CD4-positive, alpha-beta T cell treated with Interleukin-17A for 1 hour (primary cell): ENCODE measurements around the gene ESRRG.

Experiments
- DNase-seq: peaks from one replicate; pipeline ENCODE4 v3.0.0-alpha.2; 2020

The ESRRG gene

DNA sequence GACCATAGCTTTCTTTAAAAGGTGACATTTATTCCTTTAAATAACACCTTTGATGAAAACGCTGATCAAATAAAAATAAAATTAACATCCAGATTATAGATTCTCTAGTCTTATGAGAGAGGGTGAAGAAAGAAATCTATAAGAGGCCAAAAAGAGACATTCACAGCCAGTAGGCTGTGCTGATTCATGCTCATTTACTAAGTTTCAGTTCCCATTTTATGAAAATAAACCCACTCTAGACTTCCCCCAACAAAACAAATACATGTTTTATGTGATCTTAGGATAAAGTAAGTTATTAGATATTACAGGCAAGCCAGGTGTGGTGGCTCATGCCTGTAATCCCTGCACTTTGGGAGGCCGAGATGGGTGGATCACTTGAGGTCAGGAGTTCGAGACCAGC is 21.1 kb downstream of the ESRRG start:
- DNase-seq: no peak

- no peak for DNase-seq
Measured at GRCh38 chr1:216700779-216701178, 22.4 kb downstream of the ESRRG start.

- no peak for DNase-seq
Measured at GRCh38 chr1:216691710-216692109, 31.5 kb downstream of the ESRRG start.

DNA sequence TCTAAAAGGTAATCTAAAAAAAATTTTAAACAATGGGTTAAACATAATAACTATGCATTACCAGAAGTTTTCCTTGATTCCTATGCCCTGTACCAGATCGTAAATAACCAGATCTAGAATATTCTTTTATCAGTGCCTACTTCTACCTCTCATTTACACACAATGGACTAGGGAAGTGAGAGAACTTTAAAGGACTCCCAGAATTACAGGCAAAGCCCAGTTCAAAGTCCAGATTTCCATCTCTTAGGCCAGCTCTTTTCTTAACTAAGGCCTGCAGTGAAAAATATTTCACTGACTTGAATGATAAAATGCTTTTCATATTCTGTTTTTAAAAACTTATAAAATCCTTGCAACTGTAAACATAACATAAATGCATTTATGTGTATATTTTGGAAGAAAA is 32.6 kb downstream of the ESRRG start:
- DNase-seq: no peak

DNA sequence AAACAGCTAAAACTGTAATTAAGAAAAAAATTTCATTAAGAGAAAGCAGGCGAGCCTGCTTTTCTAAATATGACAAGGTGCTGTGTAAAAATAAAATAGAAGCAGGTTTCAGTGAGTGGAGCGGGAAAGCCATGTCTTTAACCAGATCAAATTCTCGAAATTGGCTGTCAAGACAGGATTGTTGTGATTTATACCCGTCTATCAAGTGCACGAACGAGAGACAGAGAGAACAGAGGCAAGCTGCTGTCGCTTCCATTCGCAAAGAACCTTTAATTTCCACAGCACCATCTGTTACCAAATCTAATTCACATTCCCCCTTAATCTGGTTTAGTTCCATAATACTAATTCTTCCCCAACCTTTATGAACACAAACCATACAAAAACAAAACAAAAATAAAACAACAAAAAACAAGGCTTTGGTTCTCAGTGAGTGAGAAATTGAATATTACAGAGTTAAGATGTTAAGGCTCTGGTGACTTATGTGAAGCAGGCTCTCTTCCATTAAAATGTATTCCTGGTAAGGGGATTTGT is 35.0 kb downstream of the ESRRG start:
- DNase-seq: no peak

DNA sequence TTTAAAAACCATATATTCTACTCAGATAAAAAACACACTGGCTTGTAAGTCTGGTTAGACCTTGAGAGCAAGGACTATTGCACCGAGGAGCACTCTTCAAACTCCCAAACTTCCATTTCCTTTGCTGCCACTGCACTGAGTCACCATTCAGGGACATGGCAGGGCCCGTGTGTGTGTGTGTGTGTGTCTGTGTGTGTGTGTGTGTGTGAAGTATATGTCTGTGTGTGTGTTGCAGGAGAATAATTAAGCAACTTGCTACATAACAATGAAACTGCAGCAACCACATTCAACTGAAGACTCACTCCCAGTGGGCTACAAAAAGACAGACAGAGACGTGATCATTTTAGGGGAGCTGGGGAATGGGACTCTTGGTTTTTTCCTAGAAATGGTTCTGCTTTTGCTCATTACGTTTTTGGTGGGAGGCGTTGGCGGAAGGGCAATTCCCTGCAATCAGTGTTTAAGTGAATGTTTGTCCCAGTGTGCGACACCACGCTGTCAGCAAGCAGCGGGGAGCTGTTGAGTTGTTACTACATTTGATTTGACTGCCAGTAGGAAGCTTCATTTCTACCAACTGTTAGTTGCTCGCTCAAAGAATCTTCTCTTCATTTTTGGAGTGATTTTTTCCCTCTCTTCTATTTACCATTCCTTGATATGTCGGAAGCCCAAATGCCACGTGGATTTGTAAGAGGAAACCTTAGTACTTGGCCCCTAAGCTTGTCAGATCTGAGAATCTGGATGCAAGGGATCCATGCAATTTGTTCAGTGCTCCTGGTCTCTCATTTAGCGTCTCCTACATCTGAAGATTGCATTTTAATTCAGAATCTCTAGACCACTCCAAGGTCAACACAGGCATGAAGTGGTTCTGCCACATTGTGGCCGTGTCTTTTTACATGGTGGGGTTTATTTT is 36.1 kb downstream of the ESRRG start:
- no peak for DNase-seq

GRCh38 chr1:216682752-216683151 is 40.5 kb downstream of the ESRRG start:
- no peak for DNase-seq

DNA sequence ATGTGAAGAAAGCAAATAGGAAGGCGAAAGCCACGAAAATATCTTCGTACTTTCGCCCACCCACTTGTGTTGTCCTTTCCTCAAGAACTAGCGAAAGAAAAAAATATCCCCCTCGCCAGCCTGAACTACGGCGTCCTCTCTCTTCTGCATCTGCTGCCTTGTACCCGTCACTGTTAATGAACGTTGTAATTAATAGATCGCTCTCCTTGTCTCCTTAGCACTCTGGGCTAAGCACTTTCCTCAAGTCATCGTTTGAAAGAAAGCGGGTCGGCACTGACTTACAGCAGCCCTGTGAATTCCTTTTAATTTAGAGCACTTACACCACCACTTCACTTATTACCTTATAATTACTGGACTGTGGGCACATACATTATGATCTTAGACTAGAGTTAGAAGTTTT is 44.1 kb downstream of the ESRRG start:
- DNase-seq: no peak

DNA sequence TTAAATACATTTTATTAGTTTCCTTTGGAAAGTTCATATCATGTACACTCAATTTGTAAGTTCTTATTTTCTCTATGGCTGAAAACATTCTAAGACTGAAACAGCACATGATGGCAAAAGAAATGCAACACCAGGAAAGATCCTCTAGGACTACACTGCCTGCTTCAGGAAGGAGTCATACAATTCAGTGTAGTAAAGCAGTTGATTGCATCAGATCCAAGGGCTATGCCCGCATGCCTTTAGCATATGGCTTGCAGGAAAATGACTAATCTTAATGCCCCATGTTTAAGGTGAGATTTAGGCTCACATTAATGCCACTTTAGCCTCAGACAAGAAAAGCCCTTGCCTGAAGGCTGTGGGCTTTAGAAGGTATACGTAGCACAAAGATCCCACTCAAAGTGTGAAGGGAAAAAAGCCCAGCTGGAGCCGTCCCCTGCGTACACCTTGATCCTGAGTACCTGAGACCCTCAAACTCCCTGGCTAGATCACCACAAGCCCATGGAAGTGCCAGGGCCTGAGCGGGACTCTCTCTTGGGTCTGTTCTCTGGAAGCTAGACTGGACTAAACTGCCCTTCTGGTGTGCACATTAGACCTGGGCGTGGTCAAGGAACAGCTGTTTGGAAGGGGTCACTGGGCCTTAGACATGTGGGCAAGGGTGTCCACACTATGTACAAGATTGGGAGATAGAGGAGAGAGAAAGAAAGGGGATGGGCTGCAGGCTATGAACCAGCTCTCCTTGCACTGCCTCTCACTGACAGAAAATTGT is 52.9 kb downstream of the ESRRG start:
- no peak for DNase-seq

- DNase-seq: no peak
Measured at GRCh38 chr1:216666441-216666840, 56.8 kb downstream of the ESRRG start.

GRCh38 chr1:216665856-216666255 is 57.4 kb downstream of the ESRRG start:
- no peak for DNase-seq

- DNase-seq: no peak
Measured at GRCh38 chr1:216665406-216665805, 57.8 kb downstream of the ESRRG start.

DNA sequence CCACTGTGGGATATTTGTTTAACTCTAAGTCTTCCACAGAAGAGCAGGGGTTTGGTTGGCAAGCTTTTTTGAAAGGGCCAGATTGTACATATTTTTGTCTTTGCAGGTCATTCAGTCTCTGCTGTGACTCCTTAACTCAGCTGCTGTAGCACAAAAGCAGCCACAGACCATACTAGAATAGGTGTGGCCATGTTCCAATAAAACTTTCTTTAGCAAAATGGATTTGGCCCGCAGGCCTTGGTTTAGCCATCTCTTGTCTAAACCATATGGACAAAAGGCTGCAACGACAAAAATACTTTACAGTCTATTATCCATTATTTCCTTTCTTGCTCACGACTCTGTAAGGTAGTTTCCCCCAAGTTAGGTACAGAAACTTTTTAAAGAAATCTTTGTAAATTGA is 60.5 kb downstream of the ESRRG start:
- no peak for DNase-seq

DNA sequence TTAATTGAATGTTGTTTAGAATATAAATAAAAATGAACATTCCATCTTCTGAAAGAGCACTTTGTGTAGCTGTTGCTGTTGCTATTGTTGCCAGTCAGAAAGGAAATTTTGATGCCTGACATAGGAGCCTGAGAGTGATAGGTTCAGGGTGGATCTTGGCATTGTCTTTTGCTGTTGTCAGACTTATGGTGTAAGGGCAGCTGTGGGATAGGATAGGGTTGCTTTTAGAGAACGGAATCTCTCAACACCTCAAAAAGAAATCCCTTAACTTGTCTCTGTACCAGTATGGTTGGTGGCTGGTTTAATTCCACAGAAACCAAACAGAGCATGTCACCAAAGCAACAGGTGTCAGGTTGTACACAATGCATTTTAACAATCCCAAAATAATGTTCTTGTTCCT is 62.7 kb downstream of the ESRRG start:
- DNase-seq: no peak

DNA sequence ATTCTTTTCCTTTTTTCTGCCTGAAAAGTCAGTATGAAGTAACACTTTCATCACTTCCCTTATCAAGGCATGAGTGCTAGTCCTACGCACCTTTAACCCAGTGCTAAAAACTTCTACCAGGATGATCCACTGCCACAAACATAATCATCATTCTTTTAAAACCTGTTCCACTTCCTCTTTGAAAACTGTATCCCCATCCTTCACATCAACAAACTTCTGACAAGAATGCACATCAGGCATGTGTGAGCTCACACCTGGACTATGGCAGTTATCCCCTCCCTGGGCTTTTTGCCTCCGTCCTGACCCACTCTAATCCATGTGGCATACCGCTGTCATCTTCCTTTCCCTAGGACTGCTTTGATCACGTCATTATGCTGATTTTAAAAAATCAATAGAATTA is 70.2 kb downstream of the ESRRG start:
- DNase-seq: no peak

- no peak for DNase-seq
Measured at GRCh38 chr1:216651826-216652418, 71.3 kb downstream of the ESRRG start.

GRCh38 chr1:216643176-216643575 is 80.1 kb downstream of the ESRRG start:
- no peak for DNase-seq

DNA sequence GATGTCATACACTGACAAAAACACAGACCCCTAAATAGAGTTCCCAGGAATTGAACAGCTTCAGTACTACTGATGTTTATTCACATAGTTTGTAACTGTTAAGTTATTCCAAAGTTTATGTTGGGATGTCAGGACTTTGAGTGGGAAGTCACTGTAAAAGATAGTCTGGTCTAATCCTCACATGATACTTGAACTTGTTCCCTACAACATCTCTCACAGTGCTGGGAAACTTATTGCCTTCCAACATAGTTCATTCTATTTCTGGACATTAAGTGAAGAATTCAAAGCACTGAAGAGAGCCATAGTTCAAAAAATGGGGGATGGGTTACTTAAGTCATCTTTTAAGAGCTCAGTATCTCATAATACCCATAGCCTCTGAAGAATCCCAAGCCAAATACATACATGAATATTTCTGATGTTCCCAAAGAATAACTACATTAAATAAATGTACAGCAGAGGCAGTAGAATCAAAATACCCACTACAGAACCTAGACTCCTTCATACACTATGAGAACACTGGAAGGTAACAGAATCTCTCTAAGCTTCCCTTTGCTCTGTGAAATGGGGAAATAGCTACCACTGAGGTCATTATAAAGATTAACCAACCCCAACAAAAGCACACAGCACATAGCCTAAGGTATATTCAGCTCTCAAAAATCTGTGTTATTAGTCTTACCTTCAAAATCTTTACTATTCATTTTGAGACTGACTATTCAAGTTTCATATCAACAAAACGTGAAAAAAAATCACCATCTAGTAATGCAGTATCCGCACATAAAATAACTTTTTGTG is 81.4 kb downstream of the ESRRG start:
- DNase-seq: no peak

DNA sequence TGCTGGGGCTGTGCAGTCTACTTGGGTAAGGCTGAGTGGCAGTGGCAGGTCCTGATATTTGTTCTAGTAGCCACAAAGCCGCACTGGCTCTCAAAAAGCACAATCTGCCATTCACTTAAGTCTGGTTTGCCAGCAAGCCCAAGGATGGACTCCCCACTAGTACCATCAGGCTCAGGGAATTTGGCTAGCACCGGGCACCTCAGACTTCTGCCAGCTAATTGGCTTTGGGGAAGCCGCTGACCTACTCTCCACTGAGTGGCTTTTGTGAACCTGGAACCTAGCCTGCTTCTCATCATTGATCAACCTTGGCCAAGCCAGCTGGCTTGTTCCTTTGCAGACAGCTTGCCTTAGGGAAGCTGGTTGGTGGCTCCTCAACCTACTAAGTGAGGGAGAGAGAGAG is 83.1 kb downstream of the ESRRG start:
- DNase-seq: no peak

GRCh38 chr1:216632980-216633379 is 90.2 kb downstream of the ESRRG start:
- DNase-seq: no peak

GRCh38 chr1:216630532-216630931 is 92.7 kb downstream of the ESRRG start:
- DNase-seq: no peak

- DNase-seq: no peak
Measured at GRCh38 chr1:216627252-216627651, 96.0 kb downstream of the ESRRG start.
